ENCODE measurements around the gene KCNAB2.

The KCNAB2 gene

DNA sequence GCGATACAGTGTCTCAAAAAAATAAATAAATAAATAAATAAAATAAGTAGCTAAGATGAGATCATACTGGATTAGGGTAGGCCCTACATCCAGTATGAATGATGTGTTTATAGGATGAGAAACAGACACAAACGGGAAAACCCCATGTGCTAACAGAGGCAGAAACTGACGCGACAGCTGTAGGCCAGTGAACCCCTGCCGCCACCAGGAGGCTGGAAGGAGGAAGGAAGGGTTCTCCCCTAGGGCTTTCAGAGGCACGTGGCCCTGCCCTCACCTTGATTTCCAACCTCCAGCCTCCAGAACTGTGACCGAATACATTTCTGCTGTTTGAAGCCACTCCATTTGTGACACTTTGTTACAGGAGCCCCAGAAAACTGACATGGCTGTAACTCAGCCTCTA is 95.9 kb downstream of the KCNAB2 start:
- Histone ChIP-seq H3K4me3 (ENCODE audit: low read length) (no peak overlapping the region), H3K9me3 (ENCODE audit: control insufficient read depth, low read length) (no peaks in the 10 kb centered on the region), H3K9ac (ENCODE audit: low read length) (no peak overlapping the region), H3K4me1 (ENCODE audit: control insufficient read depth, insufficient read depth, low read length) (no peaks in the 10 kb centered on the region), H3K36me3 (ENCODE audit: control insufficient read depth, insufficient read depth, low read length) (no peaks in the 10 kb centered on the region), H3K27me3 (ENCODE audit: control insufficient read depth, insufficient read depth, low read length) (peaks cover 2% of the 10 kb centered on the region)

DNA sequence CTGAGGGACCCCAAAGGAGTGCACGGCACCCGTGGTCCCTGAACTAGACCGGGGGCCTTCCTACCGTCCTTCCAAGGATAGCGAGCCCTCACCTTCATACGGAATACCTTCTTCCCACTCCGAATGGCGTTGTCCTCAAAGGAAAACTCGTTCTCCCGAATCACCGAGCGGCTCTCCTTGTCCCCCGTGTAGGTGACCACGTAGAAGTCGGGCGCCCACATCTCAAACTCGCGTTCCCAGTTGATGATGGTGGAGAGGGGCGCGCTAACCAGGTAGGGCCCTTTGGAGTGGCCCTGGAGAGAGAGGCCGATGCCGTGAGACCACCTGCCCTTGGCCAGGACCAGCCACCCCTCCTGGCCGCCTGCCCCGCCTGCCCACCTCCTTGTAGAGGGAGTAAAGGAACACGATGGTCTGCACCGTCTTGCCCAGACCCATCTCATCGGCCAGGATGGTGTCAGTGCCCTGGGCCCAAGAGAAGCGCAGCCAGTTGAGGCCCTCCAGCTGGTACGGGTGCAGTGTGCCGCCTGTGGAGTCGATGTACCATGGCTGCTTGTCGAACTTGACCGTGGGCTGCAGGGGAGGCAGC is 96.4 kb downstream of the KCNAB2 start:
- Histone ChIP-seq H3K9ac (ENCODE audit: low read length) (no peak overlapping the region), H3K4me3 (ENCODE audit: low read length) (no peak overlapping the region), H3K9me3 (ENCODE audit: control insufficient read depth, low read length) (no peaks in the 10 kb centered on the region), H3K27me3 (ENCODE audit: control insufficient read depth, insufficient read depth, low read length) (peaks cover 7% of the 10 kb centered on the region), H3K4me1 (ENCODE audit: control insufficient read depth, insufficient read depth, low read length) (no peaks in the 10 kb centered on the region), H3K36me3 (ENCODE audit: control insufficient read depth, insufficient read depth, low read length) (no peaks in the 10 kb centered on the region)

DNA sequence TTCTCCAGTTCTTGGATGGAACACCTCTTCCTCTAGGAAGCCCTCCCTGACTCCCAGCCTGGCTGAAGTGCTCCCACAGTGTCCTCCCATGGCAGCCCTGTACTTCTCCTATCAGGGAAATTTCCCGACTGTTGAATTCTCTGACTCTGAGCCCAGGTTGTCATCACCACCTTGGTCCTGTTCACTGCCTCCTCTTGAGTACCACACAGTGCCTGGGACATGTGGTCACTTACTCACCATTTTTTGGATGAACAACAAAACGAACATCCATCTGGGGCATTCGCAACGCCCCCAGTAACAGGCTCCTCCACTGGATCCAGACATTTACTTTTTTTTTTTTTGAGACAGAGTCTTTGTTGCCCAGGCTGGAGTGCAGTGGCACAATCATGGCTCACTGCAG is 97.0 kb downstream of the KCNAB2 start:
- Histone ChIP-seq H3K27me3 (ENCODE audit: control insufficient read depth, insufficient read depth, low read length) (peaks cover 14% of the 10 kb centered on the region), H3K36me3 (ENCODE audit: control insufficient read depth, insufficient read depth, low read length) (no peaks in the 10 kb centered on the region), H3K9ac (ENCODE audit: low read length) (no peak overlapping the region), H3K4me1 (ENCODE audit: control insufficient read depth, insufficient read depth, low read length) (no peaks in the 10 kb centered on the region), H3K9me3 (ENCODE audit: control insufficient read depth, low read length) (no peaks in the 10 kb centered on the region), H3K4me3 (ENCODE audit: low read length) (no peak overlapping the region)

DNA sequence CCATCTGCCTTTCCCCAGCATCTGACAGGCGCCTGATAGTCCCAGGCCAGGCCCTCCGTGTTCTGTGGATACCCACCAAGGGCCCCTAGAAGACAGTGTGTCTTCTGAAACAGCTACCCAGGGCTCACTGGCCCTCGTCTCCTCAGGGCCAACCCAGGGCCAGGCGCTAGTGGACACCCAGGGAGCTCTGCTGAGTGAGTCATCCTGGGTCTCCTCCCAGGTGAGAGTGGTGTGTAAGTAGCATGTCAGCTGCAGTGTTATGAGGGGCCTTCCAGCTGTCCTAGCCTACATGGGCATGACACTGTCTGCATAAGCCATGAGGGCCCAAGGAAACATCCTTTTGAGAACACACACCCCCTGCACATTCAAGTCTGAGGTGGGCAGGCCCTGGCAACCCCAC is 97.7 kb downstream of the KCNAB2 start:
- Histone ChIP-seq H3K27me3 (ENCODE audit: control insufficient read depth, insufficient read depth, low read length) (peaks cover 20% of the 10 kb centered on the region), H3K4me3 (ENCODE audit: low read length) (no peak overlapping the region), H3K4me1 (ENCODE audit: control insufficient read depth, insufficient read depth, low read length) (no peaks in the 10 kb centered on the region), H3K36me3 (ENCODE audit: control insufficient read depth, insufficient read depth, low read length) (no peaks in the 10 kb centered on the region), H3K9ac (ENCODE audit: low read length) (no peak overlapping the region), H3K9me3 (ENCODE audit: control insufficient read depth, low read length) (no peaks in the 10 kb centered on the region)

DNA sequence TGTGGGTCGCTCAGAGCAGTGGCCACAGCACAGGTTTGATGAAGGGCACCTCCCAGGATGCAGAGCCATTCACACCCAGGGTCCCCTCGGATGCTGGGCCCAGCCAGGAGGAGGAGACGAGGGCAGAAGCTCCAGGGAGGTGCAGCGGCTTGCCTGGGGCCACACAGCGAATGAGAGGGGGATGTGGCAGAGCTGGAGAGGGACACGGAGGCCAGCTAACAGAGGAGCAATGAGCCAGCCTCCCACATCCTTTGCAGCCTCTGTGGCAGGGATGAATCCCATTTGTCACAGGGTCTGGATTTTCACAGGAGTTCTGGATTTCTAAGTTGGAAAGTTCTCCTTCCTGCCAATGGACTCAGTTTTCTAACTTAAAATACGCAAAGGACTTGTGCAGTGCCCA is 98.5 kb downstream of the KCNAB2 start:
- H3K9me3 ChIP-seq (ENCODE audit: control insufficient read depth, low read length), result no peaks in the 10 kb centered on the region
- H3K27me3 ChIP-seq (ENCODE audit: control insufficient read depth, insufficient read depth, low read length), result peaks cover 26% of the 10 kb centered on the region
- H3K36me3 ChIP-seq (ENCODE audit: control insufficient read depth, insufficient read depth, low read length), result no peaks in the 10 kb centered on the region
- no peak overlapping the region for H3K4me3 ChIP-seq (ENCODE audit: low read length)
- peaks cover 4% of the 10 kb centered on the region for H3K4me1 ChIP-seq (ENCODE audit: control insufficient read depth, insufficient read depth, low read length)
- no peak overlapping the region for H3K9ac ChIP-seq (ENCODE audit: low read length)

DNA sequence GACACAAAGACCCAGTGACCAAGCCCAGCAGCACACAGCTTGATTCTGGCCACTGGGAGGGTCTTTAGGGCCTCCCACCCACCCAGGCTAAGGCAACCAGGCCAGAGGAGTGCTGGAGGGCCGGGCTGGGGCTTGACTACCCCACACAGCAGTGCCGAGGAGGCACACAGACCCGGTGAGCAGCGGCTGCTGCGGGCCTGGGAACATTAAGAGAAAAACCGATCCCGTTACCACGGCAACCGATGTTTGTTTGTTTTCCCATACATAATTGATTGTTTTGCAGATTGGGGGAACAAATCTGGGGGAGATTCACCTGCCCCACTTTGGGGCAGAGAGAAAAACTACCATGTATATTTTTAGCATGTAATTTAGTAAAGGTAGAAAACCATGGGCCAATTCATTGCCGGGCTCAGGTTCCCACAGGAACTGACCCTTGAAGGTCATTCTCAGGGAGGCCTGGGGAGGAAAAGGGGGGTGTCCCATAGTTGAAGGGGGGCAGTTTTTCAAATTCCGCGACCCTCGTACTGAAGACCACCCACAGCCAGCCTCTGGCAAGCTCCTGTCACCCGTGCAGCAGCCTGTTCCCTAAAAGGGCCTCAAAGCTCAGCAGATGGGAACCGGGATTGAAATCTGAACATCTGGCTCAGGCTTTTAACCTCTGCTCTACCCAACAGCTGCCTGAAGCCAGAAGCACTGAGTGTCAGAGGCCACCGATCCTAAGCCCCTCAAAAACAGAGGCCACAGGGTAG is 99.1 kb downstream of the KCNAB2 start:
- no peaks in the 10 kb centered on the region for H3K36me3 ChIP-seq (ENCODE audit: control insufficient read depth, insufficient read depth, low read length)
- H3K9me3 ChIP-seq (ENCODE audit: control insufficient read depth, low read length), result no peaks in the 10 kb centered on the region
- no peak overlapping the region for H3K4me3 ChIP-seq (ENCODE audit: low read length)
- peaks cover 29% of the 10 kb centered on the region for H3K27me3 ChIP-seq (ENCODE audit: control insufficient read depth, insufficient read depth, low read length)
- no peak overlapping the region for H3K9ac ChIP-seq (ENCODE audit: low read length)
- peaks cover 4% of the 10 kb centered on the region for H3K4me1 ChIP-seq (ENCODE audit: control insufficient read depth, insufficient read depth, low read length)

DNA sequence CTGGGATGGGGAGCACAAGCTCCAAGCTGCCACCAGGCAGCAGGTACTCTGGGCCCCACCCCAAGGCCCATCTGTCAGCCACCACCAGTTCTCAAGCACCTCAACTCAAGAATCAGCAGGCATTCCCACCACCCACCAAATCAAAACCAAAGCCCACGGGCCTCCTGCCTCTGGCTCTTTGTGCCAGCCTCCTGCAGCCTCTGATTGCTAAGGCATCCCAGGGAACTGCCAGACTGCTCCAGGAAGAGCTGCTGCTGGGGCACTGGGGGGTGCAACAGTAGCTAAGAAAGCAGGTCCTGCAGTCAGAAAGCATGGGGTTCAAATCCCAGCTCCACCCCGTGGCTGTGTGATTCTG is 99.7 kb downstream of the KCNAB2 start:
- Histone ChIP-seq H3K4me3 (ENCODE audit: low read length) (no peak overlapping the region), H3K9me3 (ENCODE audit: control insufficient read depth, low read length) (no peaks in the 10 kb centered on the region), H3K36me3 (ENCODE audit: control insufficient read depth, insufficient read depth, low read length) (no peaks in the 10 kb centered on the region), H3K27me3 (ENCODE audit: control insufficient read depth, insufficient read depth, low read length) (peaks cover 29% of the 10 kb centered on the region), H3K9ac (ENCODE audit: low read length) (no peak overlapping the region), H3K4me1 (ENCODE audit: control insufficient read depth, insufficient read depth, low read length) (peaks cover 4% of the 10 kb centered on the region)

DNA sequence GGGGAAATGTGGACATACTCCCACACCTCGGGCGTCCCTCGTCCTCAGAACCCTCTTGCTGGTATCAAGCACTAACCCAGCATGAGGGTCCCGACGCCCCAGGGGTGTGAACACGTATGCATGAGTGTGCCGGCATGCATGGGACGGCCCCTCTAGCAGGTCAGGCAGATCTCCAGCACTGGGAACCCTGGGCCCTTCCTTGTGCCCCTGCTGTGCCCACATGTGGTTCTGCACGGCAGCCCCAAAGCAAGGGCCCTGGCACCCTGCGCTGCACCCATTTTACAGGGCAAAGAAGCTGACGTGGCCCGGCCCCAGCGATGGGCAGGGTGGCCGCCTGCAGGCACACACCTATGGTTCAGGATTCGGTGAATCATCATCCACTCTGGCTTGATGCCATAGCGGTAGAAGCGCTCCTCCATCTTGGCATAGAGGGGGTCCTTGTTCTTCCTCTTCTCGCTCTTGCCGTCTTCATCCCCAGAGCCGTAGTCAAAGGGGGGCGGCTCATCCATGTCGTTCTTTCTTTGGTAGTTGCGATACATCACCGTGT is 100.2 kb downstream of the KCNAB2 start:
- H3K9me3 ChIP-seq (ENCODE audit: control insufficient read depth, low read length), result no peaks in the 10 kb centered on the region
- H3K36me3 ChIP-seq (ENCODE audit: control insufficient read depth, insufficient read depth, low read length), result no peaks in the 10 kb centered on the region
- H3K4me1 ChIP-seq (ENCODE audit: control insufficient read depth, insufficient read depth, low read length), result peaks cover 4% of the 10 kb centered on the region
- H3K9ac ChIP-seq (ENCODE audit: low read length), result no peak overlapping the region
- H3K4me3 ChIP-seq (ENCODE audit: low read length), result no peak overlapping the region
- H3K27me3 ChIP-seq (ENCODE audit: control insufficient read depth, insufficient read depth, low read length), result peaks cover 29% of the 10 kb centered on the region

DNA sequence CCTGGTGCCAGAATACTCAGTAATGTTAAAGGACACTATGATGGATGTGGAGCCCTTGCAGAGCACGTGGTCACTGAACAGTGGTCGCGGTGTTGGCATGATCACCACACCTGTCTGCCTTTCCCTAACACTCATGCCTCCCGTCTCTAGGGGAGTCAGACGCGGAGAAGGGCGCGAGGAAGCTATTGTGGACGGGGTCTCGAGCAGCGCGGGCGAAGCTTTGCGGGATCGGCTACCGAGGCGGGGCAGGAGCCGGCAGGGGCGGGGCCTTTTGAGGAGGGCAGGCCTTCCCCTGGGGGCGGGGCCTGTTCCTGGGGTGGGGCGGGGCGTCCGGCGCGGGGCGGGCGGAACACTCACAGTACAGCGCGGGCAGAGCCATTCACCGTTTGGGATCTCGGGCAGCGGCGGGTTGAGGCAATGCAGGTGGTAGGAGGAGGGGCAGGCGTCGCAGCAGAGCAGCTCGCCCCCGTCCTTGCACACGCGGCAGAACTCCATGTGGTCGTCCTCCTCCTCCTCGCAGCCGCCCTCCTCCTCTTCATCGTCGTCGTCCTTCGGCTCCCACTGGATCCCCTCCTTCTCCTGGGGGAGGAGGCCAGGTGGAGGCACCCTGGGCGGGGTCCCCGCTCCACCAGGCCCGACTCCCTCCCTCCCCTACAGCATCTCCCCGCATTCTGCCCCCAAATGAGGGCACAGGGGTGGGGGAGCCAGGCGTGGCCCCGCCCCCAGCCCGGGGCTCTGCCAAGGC is 103.0 kb downstream of the KCNAB2 start:
- no peaks in the 10 kb centered on the region for H3K36me3 ChIP-seq (ENCODE audit: control insufficient read depth, insufficient read depth, low read length)

DNA sequence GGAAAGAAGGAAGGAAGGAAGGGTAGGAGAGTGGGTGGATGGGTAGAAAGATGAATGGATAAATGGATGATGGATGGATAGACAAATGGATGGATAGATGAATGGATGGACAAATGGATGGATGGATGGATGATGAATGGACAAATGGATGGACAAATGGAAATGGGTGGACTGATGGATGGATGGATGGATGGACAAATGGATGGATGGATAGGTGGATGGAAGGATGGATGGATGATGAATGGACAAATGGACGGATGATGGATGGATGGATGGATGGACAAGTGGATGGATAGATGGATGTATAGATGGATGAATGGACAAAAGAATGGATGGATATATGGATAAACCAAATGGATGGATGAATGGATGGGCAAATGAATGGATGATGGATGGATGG is 103.9 kb downstream of the KCNAB2 start:
- H3K9ac ChIP-seq (ENCODE audit: low read length), result no peak overlapping the region
- H3K4me3 ChIP-seq (ENCODE audit: low read length), result no peak overlapping the region
- no peaks in the 10 kb centered on the region for H3K36me3 ChIP-seq (ENCODE audit: control insufficient read depth, insufficient read depth, low read length)
- peaks cover 32% of the 10 kb centered on the region for H3K27me3 ChIP-seq (ENCODE audit: control insufficient read depth, insufficient read depth, low read length)
- H3K9me3 ChIP-seq (ENCODE audit: control insufficient read depth, low read length), result no peaks in the 10 kb centered on the region
- H3K4me1 ChIP-seq (ENCODE audit: control insufficient read depth, insufficient read depth, low read length), result peaks cover 4% of the 10 kb centered on the region

More for the DNA sequence above, 103.0 kb downstream of the KCNAB2 start:
- Histone ChIP-seq H3K9ac (ENCODE audit: low read length) (no peak overlapping the region), H3K27me3 (ENCODE audit: control insufficient read depth, insufficient read depth, low read length) (peaks cover 32% of the 10 kb centered on the region), H3K4me1 (ENCODE audit: control insufficient read depth, insufficient read depth, low read length) (peaks cover 4% of the 10 kb centered on the region), H3K9me3 (ENCODE audit: control insufficient read depth, low read length) (no peaks in the 10 kb centered on the region), H3K4me3 (ENCODE audit: low read length) (no peak overlapping the region)

DNA sequence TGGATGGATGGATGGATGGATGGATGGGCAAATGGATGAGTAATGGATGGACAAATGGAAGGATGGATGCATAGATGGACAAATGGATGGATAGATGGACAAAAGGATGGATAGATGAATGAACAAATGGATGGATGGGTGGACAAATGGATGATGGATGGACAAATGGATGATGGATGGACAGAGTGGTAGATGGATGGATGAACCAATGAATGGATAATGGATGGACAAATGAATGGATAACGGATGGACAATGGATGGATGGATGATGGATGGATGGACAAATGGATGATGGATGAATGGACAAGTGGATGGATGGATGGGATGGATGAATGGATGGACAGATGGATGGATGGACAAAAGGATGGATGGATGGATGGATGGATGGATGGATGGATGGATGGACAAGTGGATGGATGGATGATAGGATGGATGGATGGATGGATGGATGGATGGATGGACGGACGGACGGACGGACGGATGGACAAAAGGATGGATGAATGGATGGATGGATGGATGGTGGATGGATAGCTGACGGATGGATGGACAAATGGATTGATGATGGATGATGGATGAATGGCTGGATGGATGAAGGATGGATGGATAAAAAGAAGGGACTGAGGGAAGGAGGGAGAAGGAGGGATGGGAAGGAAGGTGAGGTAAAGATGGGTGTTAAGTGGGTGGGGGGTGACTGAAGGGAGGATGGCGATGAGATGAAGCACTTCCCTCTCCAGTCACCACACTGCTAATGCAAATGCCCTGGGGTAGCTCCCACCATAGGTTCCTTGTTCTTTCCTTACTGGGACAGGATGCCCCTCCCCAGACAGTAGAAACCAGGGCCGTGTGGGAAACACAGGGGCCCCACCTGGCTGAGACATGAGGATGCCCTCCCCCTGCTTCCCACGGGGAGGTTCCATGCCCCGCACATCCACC is 104.6 kb downstream of the KCNAB2 start:
- no peak overlapping the region for H3K9ac ChIP-seq (ENCODE audit: low read length)
- H3K4me1 ChIP-seq (ENCODE audit: control insufficient read depth, insufficient read depth, low read length), result peaks cover 4% of the 10 kb centered on the region
- H3K9me3 ChIP-seq (ENCODE audit: control insufficient read depth, low read length), result no peaks in the 10 kb centered on the region
- peaks cover 32% of the 10 kb centered on the region for H3K27me3 ChIP-seq (ENCODE audit: control insufficient read depth, insufficient read depth, low read length)
- H3K36me3 ChIP-seq (ENCODE audit: control insufficient read depth, insufficient read depth, low read length), result no peaks in the 10 kb centered on the region
- no peak overlapping the region for H3K4me3 ChIP-seq (ENCODE audit: low read length)
